ENCODE data around the gene VAV2.
"Not testable (repeated sequence)": the region's sequence is repeated elsewhere in the genome, so short reads cannot be mapped to it uniquely, and the experiment has no call there.

The VAV2 gene

DNA sequence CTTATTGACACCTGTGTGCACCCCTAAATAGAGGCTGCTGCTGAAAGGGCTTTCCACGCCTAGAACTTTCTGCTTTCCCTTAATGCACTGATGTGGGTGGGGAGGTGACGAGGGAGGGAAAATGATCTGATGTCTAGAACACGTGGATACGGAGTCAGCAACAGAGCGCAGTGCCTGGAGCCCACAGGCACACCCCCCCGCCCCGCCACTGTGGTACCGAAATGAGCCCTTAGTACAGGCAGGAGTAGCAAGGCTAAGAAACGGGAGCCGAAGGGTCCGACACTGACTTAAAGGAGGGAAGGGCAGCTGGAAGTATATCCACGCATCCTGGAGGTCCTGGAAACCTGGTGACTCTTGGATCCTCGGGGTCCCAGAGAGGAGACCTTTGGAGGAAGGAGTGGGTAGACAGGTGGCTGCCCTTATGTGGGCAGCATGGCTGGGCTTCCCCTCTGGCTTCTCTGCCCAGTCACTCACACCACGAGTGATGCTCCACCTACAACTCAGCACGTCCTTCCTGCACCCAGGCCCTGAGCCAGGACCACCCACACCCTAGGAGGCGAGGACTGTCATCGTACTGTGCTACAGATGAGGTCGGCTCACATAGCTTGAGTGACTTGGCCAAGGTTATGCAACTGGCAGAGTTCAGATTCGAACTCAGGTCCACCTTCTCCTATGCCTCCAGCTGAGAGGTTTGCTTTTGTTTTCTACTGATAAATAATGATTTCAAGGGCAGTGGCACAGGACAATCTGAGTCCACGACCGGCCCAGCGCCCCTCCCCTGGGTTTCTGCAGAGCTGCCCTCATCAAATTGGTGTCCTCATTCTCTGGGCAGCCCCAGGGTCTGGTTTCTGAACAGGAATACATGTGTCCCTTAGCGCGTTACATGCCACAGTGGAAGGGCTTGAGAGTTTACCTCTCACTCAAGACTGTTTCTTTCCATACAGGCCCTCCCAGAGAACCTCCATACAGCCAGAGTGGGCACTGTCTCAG is 4.7 kb upstream of the VAV2 start:
- DNase-seq (ENCODE audit: low read depth in 2 of 2): no peak

GRCh38 chr9:133995012-133995896 is 3.1 kb upstream of the VAV2 start:
- no peak for DNase-seq (ENCODE audit: low read depth in 2 of 2)

- DNase-seq (ENCODE audit: low read depth in 2 of 2): peak; percentile 55 to 60
These were observed 2.4 kb upstream of the VAV2 start for GRCh38 chr9:133994353-133995011.

- no peak for DNase-seq (ENCODE audit: low read depth in 2 of 2)
These were observed 1.6 kb upstream of the VAV2 start for GRCh38 chr9:133993635-133994253.

GRCh38 chr9:133992780-133993634 is 883 bp upstream of the VAV2 start:
- DNase-seq (ENCODE audit: low read depth in 2 of 2): peak; percentile 54 to 58

DNA sequence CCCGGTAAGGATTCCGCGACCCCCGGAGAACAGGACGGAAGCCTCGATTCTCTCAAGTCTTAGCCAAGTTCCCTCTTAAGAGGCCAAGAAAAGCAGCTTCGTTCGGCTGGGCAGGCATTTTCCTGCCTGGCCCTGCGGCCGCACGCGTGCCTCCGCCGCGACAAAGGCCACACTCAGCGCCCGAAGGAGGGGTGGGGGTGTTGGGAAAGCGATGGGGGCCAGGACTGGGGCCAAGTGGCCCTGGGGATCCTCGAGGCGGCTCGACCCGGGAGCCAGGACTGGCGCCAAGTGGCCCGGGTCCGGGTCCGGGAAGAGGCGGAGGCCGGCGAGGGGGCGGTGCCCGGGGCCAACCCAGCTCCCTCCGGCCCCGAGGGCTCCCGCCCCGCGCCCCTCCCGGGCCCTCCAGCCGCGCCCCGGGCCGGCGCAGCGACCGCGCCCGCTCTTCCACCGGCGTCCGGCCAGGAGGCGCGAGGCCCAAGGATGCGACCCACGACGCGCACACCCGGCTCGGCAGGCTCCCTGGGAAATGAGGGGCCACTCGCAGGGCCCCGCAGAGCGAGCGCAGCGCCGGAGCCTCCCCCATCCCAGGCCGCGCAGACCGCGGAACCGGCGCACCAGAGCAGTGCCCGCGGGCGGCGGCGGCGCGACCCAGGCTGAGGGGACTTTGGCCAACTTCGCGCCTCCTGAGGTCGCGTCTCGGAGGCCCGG is 756 bp downstream of the VAV2 start:
- no peak for DNase-seq (ENCODE audit: low read depth in 2 of 2)

DNA sequence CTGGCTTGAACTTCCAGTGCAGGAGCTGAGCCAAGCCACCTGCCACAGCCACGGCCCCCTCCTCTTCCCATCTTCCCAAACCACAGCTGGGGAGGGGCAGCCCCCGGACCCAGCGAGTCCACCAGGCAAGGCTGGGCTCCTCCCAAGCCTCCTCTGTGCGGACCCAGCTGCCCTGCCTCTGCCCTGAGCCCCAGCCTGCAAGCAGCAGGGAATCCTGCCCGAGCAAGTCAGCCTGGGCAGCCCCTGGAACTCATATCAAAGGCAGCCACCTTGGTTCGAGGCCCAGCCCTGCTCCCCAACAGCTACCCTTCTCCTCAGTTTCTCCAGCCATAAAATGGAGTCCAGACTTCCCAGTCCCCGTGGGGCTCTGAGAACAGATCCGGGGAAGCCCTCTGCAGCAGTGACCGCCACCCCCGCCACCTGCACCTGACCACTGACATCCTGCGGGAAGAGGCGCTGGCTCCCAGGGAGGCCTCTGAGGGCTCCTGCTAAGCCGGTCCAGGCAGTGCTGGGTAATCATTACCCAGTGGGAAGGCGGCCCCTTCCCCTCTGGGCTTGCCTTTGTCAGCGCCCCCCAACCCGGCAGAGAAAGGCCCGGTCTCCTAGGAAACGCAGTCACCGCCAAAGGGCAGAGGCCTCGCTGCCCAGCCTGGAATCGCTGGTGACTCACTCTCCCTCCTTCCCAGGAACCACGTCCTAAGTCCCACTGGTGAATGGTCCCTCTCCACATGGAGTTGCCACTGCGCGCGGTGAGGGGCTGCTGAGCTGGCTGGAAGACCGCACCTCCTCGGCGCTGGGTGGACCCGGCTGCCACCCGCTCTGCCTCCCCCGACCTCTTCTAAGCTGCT is 1.5 kb downstream of the VAV2 start:
- DNase-seq (ENCODE audit: low read depth in 2 of 2): no peak

DNA sequence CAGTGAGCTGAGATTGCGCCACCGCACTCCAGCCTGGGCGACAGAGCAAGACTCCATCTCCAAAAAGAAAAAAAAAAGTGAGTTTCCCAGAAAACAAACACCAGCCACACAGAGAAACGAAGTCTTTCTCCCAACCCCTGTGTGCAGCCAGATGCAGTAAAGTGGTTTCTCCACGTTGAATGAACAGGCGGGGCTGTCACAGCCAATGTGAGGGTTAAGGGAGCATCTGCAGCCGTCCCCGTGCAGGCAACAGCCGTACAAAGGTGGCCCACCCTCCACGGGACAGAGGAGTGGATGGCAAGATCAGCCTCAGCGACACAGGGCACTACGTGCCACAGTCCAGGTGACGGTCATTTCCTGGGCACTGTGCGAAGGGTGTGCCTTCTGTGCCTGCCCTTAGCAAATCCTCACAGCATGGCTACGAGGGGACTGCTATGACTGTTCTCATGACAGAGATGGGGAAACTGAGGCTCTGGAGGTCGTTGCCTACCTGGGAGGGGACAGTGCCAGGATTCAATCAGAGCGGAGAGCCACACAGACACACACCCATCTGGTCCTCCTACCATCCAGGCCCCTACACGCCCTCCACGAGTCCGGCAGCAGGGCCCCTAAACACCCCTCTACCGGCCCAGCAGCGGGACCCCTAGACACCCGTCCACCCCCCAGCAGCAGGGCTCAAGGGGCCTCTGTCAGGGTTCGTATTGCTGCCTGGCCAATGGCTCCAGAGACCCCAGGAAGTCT is 2.3 kb downstream of the VAV2 start:
- DNase-seq (ENCODE audit: low read depth in 2 of 2): no peak

GRCh38 chr9:133988771-133989170 is 3.4 kb downstream of the VAV2 start:
- not testable (repeated sequence) for DNase-seq (ENCODE audit: low read depth in 2 of 2)

- DNase-seq (ENCODE audit: low read depth in 2 of 2): no peak
These were observed 4.0 kb downstream of the VAV2 start for GRCh38 chr9:133987946-133988665.

GRCh38 chr9:133987446-133987788 is 4.7 kb downstream of the VAV2 start:
- no peak for DNase-seq (ENCODE audit: low read depth in 2 of 2)

GRCh38 chr9:133986774-133987445 is 5.2 kb downstream of the VAV2 start:
- no peak for DNase-seq (ENCODE audit: low read depth in 2 of 2)

- DNase-seq (ENCODE audit: low read depth in 2 of 2): no peak
These were observed 6.1 kb downstream of the VAV2 start for GRCh38 chr9:133986061-133986460.

DNA sequence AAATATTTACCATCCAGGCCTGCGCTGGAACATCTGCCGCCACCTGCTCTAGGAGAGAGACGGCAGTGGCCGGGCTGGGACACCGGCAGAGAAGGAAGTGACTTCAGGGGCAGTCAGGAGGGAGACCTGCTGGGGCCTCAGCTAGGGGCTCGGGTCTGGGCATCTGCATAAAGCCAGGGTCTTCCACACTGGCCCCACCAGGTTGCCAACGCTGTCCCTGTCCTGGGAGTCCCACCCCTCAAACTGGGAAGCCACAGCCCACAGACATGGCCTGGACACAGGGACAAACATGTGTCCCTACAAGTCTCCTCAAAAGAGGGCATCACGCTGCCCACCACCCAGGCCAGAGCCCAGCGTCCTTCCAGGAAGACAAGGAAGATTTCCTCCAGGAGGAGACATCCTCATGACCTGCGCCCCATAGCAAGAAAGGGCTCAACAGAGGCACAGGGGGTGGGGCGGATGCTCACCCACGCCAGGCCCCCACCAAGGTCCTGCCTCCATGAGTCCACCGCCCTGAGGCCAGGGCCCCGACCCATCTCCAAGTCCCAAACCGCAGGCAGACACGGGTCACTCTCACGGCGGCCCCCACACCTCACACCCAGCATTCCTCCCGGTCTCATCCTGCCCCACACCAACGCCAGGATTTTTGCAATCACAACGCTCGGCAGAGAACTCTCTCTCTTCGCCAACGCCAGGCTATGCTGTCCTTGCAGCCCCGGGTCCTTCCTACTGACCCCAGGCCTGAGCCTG is 9.0 kb downstream of the VAV2 start:
- no peak for DNase-seq (ENCODE audit: low read depth in 2 of 2)

- no peak for DNase-seq (ENCODE audit: low read depth in 2 of 2)
These were observed 10.0 kb downstream of the VAV2 start for GRCh38 chr9:133981958-133982681.

DNA sequence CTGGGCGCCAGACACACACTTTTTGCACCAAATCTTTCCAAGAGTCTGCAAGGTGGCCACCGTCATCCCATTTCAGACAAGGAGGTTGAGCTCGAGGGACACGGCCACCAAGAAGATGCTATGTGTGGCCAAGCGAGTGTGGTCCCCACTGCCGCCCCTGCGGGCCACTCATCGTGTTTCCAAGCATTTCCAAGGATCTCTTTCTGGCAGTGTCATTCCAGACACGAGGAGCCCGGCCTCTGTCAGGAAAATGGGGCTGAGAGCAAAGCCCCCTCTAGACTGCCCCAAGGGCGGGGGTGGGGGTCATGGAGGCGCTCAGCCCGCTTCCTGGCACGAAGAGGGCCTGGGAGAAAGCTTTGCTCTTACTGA is 10.6 kb downstream of the VAV2 start:
- DNase-seq (ENCODE audit: low read depth in 2 of 2): no peak

Data from stimulated activated CD8-positive, alpha-beta memory T cell treated with anti-CD3 and anti-CD28 coated beads, Interleukin-15, amount 100 ng/mL, for 48 hours (primary cell).